GM21381 (cell line): Measurements from ENCODE around the gene NEURL4.

Source experiments
- ATAC-seq: cut with Tn5 transposase; IDR thresholded peaks from one replicate; pipeline ENCODE4 v1.9.1; 2021; ENCODE audit warnings: mild to moderate bottlenecking, moderate library complexity; ENCODE audit not compliant: unreplicated experiment

NEURL4 gene

DNA sequence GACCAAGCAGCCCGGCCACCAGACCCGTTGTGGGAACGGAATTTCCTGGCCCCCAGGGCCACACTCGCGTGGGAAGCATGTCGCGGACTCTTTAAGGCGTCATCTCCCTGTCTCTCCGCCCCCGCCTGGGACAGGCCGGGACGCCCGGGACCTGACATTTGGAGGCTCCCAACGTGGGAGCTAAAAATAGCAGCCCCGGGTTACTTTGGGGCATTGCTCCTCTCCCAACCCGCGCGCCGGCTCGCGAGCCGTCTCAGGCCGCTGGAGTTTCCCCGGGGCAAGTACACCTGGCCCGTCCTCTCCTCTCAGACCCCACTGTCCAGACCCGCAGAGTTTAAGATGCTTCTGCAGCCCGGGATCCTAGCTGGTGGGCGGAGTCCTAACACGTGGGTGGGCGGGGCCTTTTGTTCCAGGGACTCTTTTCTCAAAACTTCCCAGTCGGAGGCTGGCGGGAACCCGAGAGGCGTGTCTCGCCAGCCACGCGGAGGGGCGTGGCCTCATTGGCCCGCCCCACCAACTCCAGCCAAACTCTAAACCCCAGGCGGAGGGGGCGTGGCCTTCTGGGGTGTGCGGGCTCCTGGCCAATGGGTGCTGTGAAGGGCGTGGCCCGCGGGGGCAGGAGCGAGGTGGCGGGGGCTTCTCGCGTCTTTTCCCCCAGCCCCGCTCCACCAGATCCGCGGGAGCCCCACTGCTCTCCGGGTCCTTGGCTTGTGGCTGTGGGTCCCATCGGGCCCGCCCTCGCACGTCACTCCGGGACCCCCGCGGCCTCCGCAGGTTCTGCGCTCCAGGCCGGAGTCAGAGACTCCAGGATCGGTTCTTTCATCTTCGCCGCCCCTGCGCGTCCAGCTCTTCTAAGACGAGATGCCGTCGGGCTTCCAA lies 47.8 kb downstream of the NEURL4 start, which contains the start of gene SLC2A4:
SLC2A4 (plus strand) TSS at position 645 of the 879 bp plus-strand sequence; CDS start at position 862, 217 bp downstream.
- ATAC-seq: peak; percentile 63

DNA sequence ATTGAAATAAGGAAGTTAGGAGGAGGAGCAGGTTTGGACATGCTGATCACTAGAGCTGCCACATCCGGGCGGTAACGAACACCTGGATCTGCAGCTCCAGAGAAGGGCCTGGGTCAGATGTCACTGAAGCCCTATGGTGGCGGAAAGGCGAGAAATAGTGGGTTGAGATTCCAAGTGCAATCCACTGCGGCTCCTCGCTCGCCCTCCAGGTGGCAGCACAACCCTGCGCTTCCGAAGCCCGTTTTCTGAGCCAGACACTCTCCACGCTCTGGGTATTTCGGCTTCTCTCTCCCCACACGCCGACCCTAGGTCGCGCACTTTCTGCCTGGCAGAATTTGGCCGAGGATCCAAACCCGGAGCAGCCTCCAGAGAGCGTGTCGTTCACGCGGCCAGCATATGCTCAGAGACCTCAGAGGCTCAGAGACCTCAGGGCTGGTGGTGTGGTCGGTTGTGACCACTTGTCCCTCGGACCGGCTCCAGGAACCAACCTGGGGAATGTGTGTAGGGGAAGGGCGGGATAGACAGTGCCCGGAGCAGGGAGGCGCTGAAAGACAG lies 48.5 kb downstream of the NEURL4 start:
- ATAC-seq: peak; percentile 40

DNA sequence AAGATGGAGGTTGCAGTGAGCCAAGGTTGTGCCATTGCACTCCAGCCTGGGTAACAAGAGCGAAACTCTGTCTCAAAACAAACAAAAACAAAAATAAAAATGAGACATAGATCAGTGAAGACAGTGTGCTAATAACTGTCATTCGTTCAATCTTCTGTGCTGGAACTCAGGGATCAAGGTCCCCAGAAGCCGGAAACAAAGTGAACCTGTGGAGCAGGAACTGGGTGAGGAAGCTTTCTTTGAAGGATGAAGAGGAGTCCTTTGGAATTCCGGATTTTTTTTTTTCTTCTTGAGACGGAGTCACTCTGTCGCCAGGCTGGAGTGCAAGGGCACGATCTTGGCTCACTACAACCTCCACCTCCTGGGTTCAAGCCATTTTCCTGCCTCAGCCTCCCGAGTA lies 49.7 kb downstream of the NEURL4 start:
- no peak for ATAC-seq

GRCh38 chr17:7266784-7267183 lies 62.4 kb downstream of the NEURL4 start:
- no peak for ATAC-seq
